C1 segment of cervical spinal cord (tissue), 14 donors: Measurements from ENCODE around the gene RAB10.
"Not testable (repeated sequence)": the region's sequence is repeated elsewhere in the genome, so short reads cannot be mapped to it uniquely, and the experiment has no call there.

Experiments used
- DNase-seq, 14 donors: peaks; one replicate each; lab custom pipeline; 2025; lab: John Stamatoyannopoulos, UW

RAB10 gene

GRCh38 chr2:26016012-26016705 is 17.7 kb upstream of the RAB10 start:
- no peak for DNase-seq

GRCh38 chr2:26016706-26017045 is 17.2 kb upstream of the RAB10 start:
- DNase-seq, result not testable (repeated sequence)

DNA sequence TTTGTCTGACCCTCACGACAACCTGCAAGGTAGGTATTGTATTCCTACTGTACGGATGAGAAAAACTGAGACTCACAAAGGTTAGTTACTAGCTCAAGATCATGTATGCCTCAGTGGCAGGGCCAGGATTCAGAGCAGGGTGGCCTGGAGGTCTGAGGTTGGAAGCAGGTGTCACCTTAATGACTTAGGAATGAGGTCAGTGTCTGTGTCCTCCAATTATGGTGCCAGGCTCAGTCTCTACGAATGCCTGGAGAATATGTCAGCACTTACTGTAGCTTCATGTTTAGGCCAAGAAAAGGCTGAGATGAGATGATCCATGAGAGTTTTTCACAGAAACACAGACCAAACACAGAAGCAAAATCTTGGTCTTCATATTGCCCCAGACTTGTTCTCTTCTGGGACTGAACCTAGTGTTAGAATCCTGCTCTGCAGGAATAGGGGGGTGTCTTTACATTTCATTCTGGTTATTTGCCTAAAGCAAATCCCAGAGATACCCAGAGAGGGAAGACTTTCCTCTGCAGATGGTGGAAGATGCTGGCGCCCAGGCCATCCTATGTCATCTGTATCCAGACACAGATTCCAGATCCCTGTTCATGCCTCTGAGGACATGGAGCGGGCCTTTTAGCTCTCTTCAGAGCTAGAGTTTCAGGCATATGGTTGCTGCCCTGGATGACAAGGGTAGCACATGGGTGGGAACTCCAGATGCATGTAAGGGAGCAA is 16.3 kb upstream of the RAB10 start:
- no peak for DNase-seq

GRCh38 chr2:26018184-26019055 is 15.5 kb upstream of the RAB10 start:
- peak in 8 of 14 donors; percentile 11 to 71 (median 31) for DNase-seq

- DNase-seq, result no peak
These were observed 13.6 kb upstream of the RAB10 start for GRCh38 chr2:26020231-26020640.

- no peak for DNase-seq
These were observed 9.6 kb upstream of the RAB10 start for GRCh38 chr2:26024260-26024659.

DNA sequence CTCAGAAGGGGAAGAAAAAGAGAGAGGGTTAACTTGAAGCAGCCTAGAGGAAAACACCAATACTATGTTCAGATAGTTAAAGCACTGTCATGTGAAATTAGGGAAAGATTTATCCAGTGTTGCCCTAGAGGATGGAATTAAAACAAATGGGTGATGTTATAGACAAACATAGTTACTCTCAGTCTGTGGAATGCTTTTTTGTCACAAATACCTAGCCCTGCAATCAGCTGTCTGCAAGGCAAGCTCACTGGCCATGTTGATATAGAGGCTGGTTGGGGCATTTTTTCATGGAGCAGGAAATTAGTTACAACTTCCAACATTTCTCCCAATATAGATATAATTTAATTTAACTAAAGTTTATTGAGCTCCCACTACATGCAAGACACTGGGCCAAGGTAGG is 8.4 kb upstream of the RAB10 start:
- DNase-seq, result no peak

GRCh38 chr2:26028083-26028482 is 5.8 kb upstream of the RAB10 start:
- not testable (repeated sequence) for DNase-seq

DNA sequence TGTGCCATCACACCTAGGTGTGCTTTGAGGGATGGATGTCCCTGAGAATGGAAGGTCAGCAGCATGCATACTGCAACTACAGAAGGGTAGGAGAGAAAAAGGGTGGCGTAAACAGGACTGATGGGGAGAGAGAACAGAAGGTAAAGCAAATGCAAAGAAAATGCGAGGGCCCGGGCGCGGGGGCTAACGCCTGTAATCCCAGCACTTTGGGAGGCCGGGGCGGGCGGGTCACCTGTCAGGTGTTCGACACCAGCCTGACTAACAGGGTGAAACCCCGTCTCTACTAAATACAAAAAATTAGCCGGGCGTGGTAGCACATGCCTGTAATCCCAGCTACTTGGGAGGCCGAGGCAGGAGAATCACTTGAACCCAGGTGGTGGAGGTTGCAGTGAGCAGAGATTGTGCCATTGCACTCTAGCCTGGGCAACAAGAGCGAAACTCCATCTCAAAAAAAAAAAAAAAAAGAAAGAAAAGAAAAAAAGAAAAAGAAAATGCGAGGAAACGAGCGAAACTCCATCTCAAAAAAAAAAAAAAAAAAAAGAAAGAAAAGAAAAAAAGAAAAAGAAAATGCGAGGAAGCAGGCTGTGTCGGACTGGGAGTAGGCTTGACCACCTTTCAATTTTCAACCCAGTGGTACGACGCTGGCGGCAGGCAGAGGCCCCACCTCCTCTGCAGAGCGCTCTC is 1.2 kb upstream of the RAB10 start:
- DNase-seq, result not testable (repeated sequence)

DNA sequence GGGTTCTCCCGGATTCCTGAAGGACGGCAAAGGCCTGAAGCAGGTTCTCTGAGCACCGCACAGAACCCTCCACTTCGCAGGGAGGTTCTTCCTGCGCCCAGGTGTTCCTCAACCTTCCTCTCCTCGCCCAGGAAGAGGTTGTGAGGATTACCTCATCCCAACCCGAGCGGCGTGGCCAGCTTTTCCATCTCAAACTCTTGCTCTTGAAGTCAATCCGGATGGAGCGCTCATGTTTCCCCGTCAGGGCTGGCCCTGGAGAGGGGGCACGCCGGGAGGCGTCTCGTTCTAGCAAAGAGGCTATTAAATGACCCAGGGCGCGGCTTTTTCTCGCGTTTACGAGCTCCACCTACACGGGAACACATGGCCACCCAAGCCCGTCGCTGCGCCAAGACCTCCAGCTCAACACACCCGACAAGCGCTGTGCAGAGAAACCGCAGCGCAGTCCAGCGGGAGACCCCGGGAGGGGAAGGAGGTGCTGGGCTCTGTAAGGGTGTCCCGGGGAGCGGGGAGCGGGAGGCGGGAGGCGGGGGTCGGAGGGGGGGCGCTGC is 540 bp upstream of the RAB10 start:
- DNase-seq, result peak in 3 of 14 donors; percentile 71 to 80 (median 77)

GRCh38 chr2:26034637-26034992 is 731 bp downstream of the RAB10 start:
- peak in 1 of 14 donors; percentile 45 for DNase-seq

DNA sequence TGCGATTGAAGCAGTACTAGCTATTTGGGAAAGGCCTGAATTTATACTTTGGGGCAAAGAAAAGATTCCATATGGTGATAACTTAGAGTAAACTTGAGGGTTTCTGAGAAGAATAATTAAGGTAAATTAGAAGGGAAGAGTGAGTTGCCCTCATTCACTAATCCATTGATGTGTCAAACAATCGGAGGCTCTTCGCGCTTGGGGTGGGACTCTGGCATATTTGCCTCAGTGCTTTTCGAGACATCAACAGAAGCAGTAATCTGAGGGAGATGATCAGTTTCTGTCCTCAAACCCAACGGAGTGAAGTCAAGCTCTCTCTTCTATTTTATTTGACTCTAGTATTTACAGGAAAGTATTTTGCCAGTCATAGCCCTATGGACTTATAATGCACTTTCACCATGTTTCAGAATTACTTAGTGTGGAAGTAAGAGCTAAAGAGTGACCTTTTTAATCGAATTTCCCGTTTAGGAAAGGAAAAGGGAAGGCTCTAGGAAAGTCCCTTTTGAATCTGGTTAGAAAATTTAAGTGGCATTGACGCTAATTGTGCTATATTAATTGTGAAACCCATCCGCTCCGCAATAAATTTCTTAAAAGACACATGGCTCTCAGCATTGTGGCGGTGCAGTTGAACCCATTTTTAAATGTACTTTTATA is 1.3 kb downstream of the RAB10 start:
- peak in 1 of 14 donors; percentile 7 for DNase-seq

DNA sequence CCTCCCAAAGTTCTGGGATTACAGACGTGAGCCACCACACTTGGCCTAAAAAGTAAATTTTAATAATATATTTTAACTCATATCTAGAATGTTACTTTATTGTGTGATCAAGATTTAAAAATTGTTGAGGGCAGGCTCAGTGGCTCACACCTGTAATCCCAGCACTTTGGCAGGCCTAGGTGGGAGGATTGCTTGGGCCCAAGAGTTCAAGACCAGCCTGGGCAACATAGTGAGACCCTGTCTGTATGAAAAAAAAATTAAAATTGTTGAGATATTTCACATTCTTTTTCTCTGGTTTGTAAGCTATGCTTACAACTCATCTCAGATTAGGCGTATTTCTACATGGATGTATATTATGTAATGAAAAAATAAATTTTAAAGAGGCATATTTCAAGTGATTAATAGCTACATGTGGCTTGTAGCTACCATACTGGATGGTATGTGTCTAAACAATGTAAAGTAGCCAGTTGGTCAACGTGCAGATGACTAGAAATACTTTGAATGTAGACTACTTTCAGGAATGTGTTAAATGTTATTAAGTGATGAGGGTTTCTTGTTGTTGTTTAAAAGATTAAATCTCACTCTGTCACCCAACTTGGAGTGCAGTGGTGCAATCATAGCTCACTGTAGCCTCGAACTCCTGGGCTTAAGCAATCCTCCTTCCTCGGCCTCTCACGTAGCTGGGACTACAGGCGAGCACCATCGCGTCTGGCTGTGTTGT is 5.9 kb downstream of the RAB10 start:
- no peak for DNase-seq

DNA sequence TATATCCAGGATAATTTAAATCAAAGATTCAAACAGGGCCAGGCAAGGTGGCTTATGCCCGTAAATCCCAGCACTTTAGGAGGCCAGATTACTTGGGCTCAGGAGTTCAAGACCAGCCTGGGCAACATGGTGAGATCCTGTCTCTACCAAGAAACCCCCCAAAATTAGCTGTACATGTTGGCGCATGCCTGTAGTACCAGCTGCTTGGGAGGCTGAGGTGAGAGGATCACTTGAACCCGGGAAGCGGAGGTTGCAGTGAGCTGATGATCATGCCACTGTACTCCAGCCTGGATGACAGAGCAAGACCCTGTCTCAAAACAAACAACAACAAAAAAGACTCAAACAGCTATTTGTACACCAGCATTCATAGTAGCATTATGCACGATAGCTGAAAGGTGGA is 9.2 kb downstream of the RAB10 start:
- DNase-seq, result no peak

GRCh38 chr2:26043862-26044696 is 10.2 kb downstream of the RAB10 start:
- DNase-seq, result no peak

GRCh38 chr2:26048791-26049190 is 14.9 kb downstream of the RAB10 start:
- DNase-seq, result no peak

- DNase-seq, result no peak
These were observed 15.8 kb downstream of the RAB10 start for GRCh38 chr2:26049641-26050040.

GRCh38 chr2:26052740-26053139 is 18.9 kb downstream of the RAB10 start:
- DNase-seq, result no peak

- DNase-seq, result no peak
These were observed 20.9 kb downstream of the RAB10 start for GRCh38 chr2:26054598-26055348.
